Neuronal stem cell (in vitro differentiated cells): ENCODE data around the gene THSD4.

Source experiments
- DNase-seq: peaks from one replicate; pipeline ENCODE4 v3.0.0-alpha.2; 2013; ENCODE audit warnings: low spot score
- H2AFZ ChIP-seq: one replicate; pipeline ENCODE4 v1.6.1; 2013; ENCODE audit warnings: mild to moderate bottlenecking, low read length, inconsistent platforms
- H2AK5ac ChIP-seq: 2 replicates; pipeline ENCODE4 v1.6.1; 2013; ENCODE audit warnings: low read depth, mild to moderate bottlenecking, inconsistent platforms, low read length, moderate library complexity, mixed read lengths
- H2BK120ac ChIP-seq: 2 replicates; pipeline ENCODE4 v1.6.1; 2013; ENCODE audit warnings: low read depth, mild to moderate bottlenecking, inconsistent platforms, low read length, moderate library complexity, mixed read lengths
- H2BK12ac ChIP-seq: one replicate; pipeline ENCODE4 v1.6.1; 2013; ENCODE audit warnings: low read length, inconsistent platforms
- H2BK15ac ChIP-seq: 2 replicates; pipeline ENCODE4 v1.6.1; 2013; ENCODE audit warnings: mild to moderate bottlenecking, low read length, inconsistent platforms, mixed read lengths
- H2BK5ac ChIP-seq: one replicate; pipeline ENCODE4 v1.6.1; 2013; ENCODE audit warnings: inconsistent platforms, mild to moderate bottlenecking, low read length, moderate library complexity
- H3K14ac ChIP-seq: one replicate; pipeline ENCODE4 v1.6.1; 2013; ENCODE audit warnings: low read length, inconsistent platforms
- H3K18ac ChIP-seq: 2 replicates; pipeline ENCODE4 v1.6.1; 2013; ENCODE audit warnings: low read length, inconsistent platforms
- H3K23ac ChIP-seq: 2 replicates; pipeline ENCODE4 v1.6.1; 2013; ENCODE audit warnings: low read depth, mild to moderate bottlenecking, mixed read lengths, low read length, inconsistent platforms; ENCODE audit not compliant: poor library complexity
- H3K27ac ChIP-seq: replicated peaks from 3 replicates; pipeline ENCODE4 v1.5.1; 2013; ENCODE audit warnings: low read length, inconsistent platforms
- H3K27me3 ChIP-seq, 3 experiments: 2 replicates each; pipeline ENCODE4 v1.6.1; 2013; ENCODE audit warnings: low read length in 3 of 3, mild to moderate bottlenecking in 2 of 3, inconsistent platforms in 1 of 3, low read depth in 1 of 3, mixed read lengths in 1 of 3, moderate library complexity in 1 of 3; ENCODE audit not compliant: control insufficient read depth in 3 of 3, insufficient read depth in 3 of 3
- H3K36me3 ChIP-seq, 2 donors: replicated peaks in 1 of 2; 2 replicates each; pipeline ENCODE4 v1.6.1; 2013; ENCODE audit warnings: low read length in 2 of 2; ENCODE audit not compliant: control insufficient read depth in 2 of 2, insufficient read depth in 2 of 2
- H3K4ac ChIP-seq: 2 replicates; pipeline ENCODE4 v1.6.1; 2013; ENCODE audit warnings: inconsistent platforms, mild to moderate bottlenecking, low read length, moderate library complexity
- H3K4me1 ChIP-seq, 2 donors: 1 replicate in 1 of 2; 2 replicates in 1 of 2; pipeline ENCODE4 v1.6.1; 2013; ENCODE audit warnings: low read length in 2 of 2, low read depth in 1 of 2; ENCODE audit not compliant: control insufficient read depth in 2 of 2, insufficient read depth in 1 of 2
- H3K4me2 ChIP-seq: one replicate; pipeline ENCODE4 v1.6.1; 2013; ENCODE audit warnings: mild to moderate bottlenecking, low read length, inconsistent platforms; ENCODE audit not compliant: insufficient read depth, poor library complexity, severe bottlenecking
- H3K4me3 ChIP-seq, 2 donors: 2 replicates each; pipeline ENCODE4 v1.5.1; 2013; ENCODE audit warnings: low read length in 2 of 2, mild to moderate bottlenecking in 2 of 2, inconsistent platforms in 1 of 2, moderate library complexity in 1 of 2
- H3K79me1 ChIP-seq: one replicate; pipeline ENCODE4 v1.6.1; 2013; ENCODE audit warnings: low read depth, mild to moderate bottlenecking, inconsistent platforms, low read length, moderate library complexity
- H3K9ac ChIP-seq: one replicate; pipeline ENCODE4 v1.6.1; 2013; ENCODE audit warnings: mild to moderate bottlenecking, low read depth, low read length, inconsistent platforms; ENCODE audit not compliant: poor library complexity
- H3K9me3 ChIP-seq, 2 donors: replicated peaks in 1 of 2; 2 replicates each; pipeline versions ENCODE3 to v1.6.1; 2013; ENCODE audit warnings: low read length in 2 of 2, mild to moderate bottlenecking in 2 of 2, inconsistent platforms in 1 of 2, low read depth in 1 of 2, mixed read lengths in 1 of 2, moderate library complexity in 1 of 2; ENCODE audit not compliant: control insufficient read depth in 2 of 2, insufficient read depth in 1 of 2
- H4K8ac ChIP-seq: one replicate; pipeline ENCODE4 v1.6.1; 2013; ENCODE audit warnings: low read depth, mild to moderate bottlenecking, inconsistent platforms, low read length, moderate library complexity
- H4K91ac ChIP-seq: one replicate; pipeline ENCODE4 v1.6.1; 2013; ENCODE audit warnings: low read length, low read depth, mild to moderate bottlenecking, inconsistent platforms; ENCODE audit not compliant: poor library complexity
- WGBS, 2 donors: extraction: QIAGEN DNeasy Blood & Tissue Kit; methylation state at CpG; one replicate each; pipeline ENCODE4 v1.1.7; 2013; ENCODE audit warnings: missing lambda C conversion rate in 2 of 2, mixed read lengths in 1 of 2; ENCODE audit not compliant: insufficient read length in 2 of 2, insufficient replicate concordance in 1 of 2; ENCODE audit errors: extremely low coverage in 2 of 2; 5-methylcytosine and 5-hydroxymethylcytosine counted together

The THSD4 gene

DNA sequence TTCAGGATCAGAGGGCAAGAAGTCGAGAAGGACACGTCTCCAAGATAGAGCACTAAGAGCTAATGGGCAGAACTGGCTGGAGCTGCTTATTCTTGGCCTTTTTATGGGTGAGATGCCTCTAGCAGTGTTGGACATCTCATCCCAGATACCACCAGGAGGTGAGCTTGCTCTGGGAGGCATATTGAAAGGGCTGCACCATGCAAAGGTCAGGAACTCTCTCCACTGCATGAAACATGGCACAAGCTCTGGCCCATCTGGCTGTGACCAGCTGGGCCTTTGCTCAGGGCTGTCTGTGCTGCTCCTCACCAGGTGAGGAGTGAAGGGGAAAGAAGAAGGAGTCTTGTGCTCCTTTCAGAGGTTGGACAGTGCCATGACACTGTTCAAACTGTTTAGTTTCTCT, 188.7 kb downstream of the THSD4 start:
- Histone ChIP-seq H2AK5ac (no peak overlapping the region), H2BK5ac (no peak overlapping the region), H3K9me3 (peaks cover 0 to 3% of the 10 kb centered on the region in 2 donors), H2AFZ (no peak overlapping the region), H3K79me1 (no peaks in the 10 kb centered on the region), H4K91ac (no peak overlapping the region), H2BK12ac (no peak overlapping the region), H4K8ac (no peak overlapping the region), H3K27me3 (no peaks in the 10 kb centered on the region), H2BK120ac (no peak overlapping the region), H3K27ac (no peak overlapping the region), H3K36me3 (no peaks in the 10 kb centered on the region), H3K9ac (no peak overlapping the region), H2BK15ac (no peak overlapping the region), H3K18ac (no peak overlapping the region), H3K4ac (no peak overlapping the region), H3K14ac (no peak overlapping the region), H3K4me2 (no peak overlapping the region), H3K4me1 (peaks cover 0 to 2% of the 10 kb centered on the region in 2 donors), H3K23ac (no peak overlapping the region), H3K4me3 (no peak overlapping the region)
- WGBS, 2 donors, result no CpG with 5 or more reads among the region's 2 CpGs
- no peak for DNase-seq

DNA sequence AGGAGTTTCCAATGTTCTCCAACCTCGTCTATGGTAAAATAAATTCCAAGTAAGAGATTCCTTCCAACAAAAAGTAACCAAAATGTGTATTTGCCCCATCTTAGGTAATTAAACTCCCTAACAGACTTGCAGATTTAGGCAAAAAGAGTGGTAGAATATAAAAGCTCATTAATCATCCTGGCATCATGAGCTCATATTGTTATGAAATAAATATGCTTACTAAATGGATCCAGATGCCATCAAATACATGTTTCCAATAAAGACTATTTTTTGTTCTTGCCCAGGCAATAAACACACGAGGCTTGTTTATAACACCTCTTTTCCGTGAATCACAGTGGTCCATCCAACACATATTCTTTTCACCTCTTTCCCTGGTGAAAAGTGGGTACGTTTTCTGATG, 189.4 kb downstream of the THSD4 start:
- H2BK120ac ChIP-seq, result no peak overlapping the region
- no peak overlapping the region for H2BK5ac ChIP-seq
- no peak overlapping the region for H4K8ac ChIP-seq
- no peak overlapping the region for H4K91ac ChIP-seq
- no peak overlapping the region for H2BK12ac ChIP-seq
- no peaks in the 10 kb centered on the region for H3K27me3 ChIP-seq
- no peak for DNase-seq
- H3K36me3 ChIP-seq, result no peaks in the 10 kb centered on the region
- H3K4me3 ChIP-seq, result no peak overlapping the region
- no CpG with 5 or more reads among the region's 4 CpGs for WGBS, 2 donors
- H3K9ac ChIP-seq, result no peak overlapping the region
- no peak overlapping the region for H3K14ac ChIP-seq
- H3K4ac ChIP-seq, result no peak overlapping the region
- H2AK5ac ChIP-seq, result no peak overlapping the region
- H3K4me2 ChIP-seq, result no peak overlapping the region
- no peaks in the 10 kb centered on the region for H3K79me1 ChIP-seq
- H2BK15ac ChIP-seq, result no peak overlapping the region
- H3K18ac ChIP-seq, result no peak overlapping the region
- peaks cover 0 to 3% of the 10 kb centered on the region in 2 donors for H3K9me3 ChIP-seq
- H3K4me1 ChIP-seq, result no peaks in the 10 kb centered on the region
- no peak overlapping the region for H3K23ac ChIP-seq
- H3K27ac ChIP-seq, result no peak overlapping the region
- H2AFZ ChIP-seq, result no peak overlapping the region

DNA sequence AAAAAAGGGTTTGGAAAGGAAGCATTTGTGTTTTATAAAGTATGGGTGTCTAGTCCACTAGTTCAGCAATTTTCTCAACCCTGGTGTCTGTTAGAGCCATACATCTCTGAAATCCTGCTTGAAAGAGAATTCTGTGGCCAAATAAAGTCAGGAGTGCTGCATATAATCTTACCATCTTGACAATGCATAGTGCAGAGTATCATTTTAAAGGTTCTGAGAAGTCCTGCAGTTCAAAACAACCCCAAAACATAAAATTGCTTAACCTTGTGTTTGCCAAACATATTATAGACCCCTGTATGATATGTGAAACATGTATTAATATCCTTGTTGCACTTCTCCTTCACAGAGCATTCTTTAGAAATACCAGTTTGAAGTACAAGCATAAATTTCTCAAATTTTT, 191.3 kb downstream of the THSD4 start:
- Histone ChIP-seq H4K91ac (no peak overlapping the region), H3K4ac (no peak overlapping the region), H2BK120ac (no peak overlapping the region), H3K4me1 (peaks cover 0 to 3% of the 10 kb centered on the region in 2 donors), H3K79me1 (no peaks in the 10 kb centered on the region), H3K4me2 (no peak overlapping the region), H3K36me3 (no peaks in the 10 kb centered on the region), H2BK5ac (no peak overlapping the region), H2AK5ac (no peak overlapping the region), H3K27ac (no peak overlapping the region), H4K8ac (no peak overlapping the region), H3K14ac (no peak overlapping the region), H3K9me3 (peaks cover 0 to 3% of the 10 kb centered on the region in 2 donors), H3K4me3 (no peak overlapping the region), H2BK15ac (no peak overlapping the region), H3K9ac (no peak overlapping the region), H2BK12ac (no peak overlapping the region), H2AFZ (no peak overlapping the region), H3K27me3 (no peaks in the 10 kb centered on the region), H3K23ac (no peak overlapping the region), H3K18ac (no peak overlapping the region)
- DNase-seq, result no peak

DNA sequence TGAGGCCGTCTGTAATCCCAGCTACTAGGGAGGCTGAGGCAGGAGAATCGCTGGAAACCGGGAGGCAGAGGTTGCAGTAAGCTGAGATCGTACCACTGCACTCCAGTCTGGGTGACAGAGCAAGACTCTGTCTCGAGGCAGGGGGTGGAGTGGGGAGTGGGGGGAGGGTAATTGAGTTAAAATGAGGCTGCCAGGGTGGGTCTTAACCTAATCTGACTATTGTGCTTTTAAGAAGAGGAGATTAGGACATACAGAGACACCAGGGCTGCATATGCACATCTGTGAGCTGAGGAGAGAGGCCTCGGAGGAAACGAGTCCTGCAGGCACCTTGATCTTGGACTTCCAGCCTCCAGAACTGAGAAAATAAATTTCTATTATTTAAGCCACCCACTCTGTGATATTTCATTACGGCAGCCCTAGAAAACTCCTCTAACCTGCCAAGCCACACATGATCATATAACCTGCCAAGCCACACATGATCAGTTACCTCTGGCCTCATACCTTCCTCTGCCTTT, 197.0 kb downstream of the THSD4 start:
- DNase-seq, result no peak
- H3K4me1 ChIP-seq, result peaks cover 0 to 14% of the 10 kb centered on the region in 2 donors
- no peak overlapping the region for H3K18ac ChIP-seq
- H3K79me1 ChIP-seq, result no peaks in the 10 kb centered on the region
- H2AFZ ChIP-seq, result no peak overlapping the region
- no peak overlapping the region for H3K4ac ChIP-seq
- H3K9ac ChIP-seq, result no peak overlapping the region
- H3K4me3 ChIP-seq, result no peak overlapping the region
- no peaks in the 10 kb centered on the region for H3K36me3 ChIP-seq
- no peak overlapping the region for H3K23ac ChIP-seq
- no peak overlapping the region for H2BK15ac ChIP-seq
- no peaks in the 10 kb centered on the region for H3K27me3 ChIP-seq
- no peak overlapping the region for H2AK5ac ChIP-seq
- WGBS, 2 donors, result no CpG with 5 or more reads among the region's 8 CpGs
- H3K14ac ChIP-seq, result no peak overlapping the region
- no peak overlapping the region for H2BK12ac ChIP-seq
- peaks cover 0 to 3% of the 10 kb centered on the region in 2 donors for H3K9me3 ChIP-seq
- peak overlapping the region; percentile 40 for H2BK5ac ChIP-seq
- no peak overlapping the region for H4K91ac ChIP-seq
- no peak overlapping the region for H4K8ac ChIP-seq
- H2BK120ac ChIP-seq, result no peak overlapping the region
- no peak overlapping the region for H3K4me2 ChIP-seq
- no peak overlapping the region for H3K27ac ChIP-seq
